ENCODE results near the gene UNK. TPM values are rescaled to one million over a fixed set of nuclear protein-coding genes. Genes with fewer than 3 reads are reported as not detected.
A peak's percentile ranks its signal among the peaks of the same experiment; 100 is the strongest.
"Not testable (repeated sequence)": the region's sequence is repeated elsewhere in the genome, so short reads cannot be mapped to it uniquely, and the experiment has no call there.

Gene UNK
- total RNA-seq, 6 donors from 2014 or later = 22.4 to 97.4 (median 31.4) TPM

DNA sequence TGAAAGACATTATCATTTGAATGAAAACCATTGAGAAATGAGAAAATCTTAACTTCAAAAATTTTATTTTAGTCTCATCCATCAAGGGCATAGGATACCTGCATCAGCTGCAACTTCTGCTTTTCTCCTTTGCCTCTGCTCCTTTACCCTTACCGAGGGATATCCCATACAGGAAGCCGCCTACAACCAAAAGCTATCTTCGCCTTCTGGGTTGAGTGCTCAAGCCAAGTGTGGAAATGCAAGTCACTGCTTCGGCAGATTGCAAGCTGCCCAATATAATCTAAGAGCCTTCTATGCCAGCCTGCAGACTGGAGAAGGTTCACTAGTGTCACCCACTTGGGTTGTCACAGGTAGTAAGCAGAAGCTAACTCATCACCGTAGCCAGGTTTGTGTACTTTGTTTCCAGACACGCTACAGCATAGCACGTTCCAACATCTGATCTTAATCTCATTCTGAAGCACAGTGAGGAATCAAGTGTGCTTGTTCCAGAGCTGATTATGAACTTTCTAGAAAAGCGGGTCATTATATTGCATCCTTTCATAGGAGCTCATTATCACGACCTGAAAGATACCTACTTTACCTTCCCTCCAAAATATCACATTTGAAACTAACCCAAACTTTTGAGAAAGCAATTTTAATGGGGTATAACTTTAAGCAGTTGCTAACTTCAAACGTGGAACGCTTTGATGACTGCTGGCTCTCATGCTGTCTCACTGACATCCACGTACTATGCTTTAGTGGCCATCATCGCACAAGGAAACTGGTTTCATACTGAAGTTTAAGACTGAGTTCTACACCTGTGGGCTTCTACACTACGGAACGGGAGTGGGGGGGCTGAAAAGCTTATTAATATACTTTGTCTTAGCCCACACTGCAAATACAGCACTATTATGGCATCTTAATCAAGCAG, 8.0 kb upstream of the UNK start:
- TF ChIP-seq EP300 (IDR thresholded peaks at IDR 0.05) = no peak
- TF ChIP-seq POLR2AphosphoS5 (IDR thresholded peaks at IDR 0.05) = peak in 1 of 2 donors; percentile 70
- TF ChIP-seq, protein P1, sequence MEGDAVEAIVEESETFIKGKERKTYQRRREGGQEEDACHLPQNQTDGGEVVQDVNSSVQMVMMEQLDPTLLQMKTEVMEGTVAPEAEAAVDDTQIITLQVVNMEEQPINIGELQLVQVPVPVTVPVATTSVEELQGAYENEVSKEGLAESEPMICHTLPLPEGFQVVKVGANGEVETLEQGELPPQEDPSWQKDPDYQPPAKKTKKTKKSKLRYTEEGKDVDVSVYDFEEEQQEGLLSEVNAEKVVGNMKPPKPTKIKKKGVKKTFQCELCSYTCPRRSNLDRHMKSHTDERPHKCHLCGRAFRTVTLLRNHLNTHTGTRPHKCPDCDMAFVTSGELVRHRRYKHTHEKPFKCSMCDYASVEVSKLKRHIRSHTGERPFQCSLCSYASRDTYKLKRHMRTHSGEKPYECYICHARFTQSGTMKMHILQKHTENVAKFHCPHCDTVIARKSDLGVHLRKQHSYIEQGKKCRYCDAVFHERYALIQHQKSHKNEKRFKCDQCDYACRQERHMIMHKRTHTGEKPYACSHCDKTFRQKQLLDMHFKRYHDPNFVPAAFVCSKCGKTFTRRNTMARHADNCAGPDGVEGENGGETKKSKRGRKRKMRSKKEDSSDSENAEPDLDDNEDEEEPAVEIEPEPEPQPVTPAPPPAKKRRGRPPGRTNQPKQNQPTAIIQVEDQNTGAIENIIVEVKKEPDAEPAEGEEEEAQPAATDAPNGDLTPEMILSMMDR (IDR thresholded peaks at IDR 0.05) = no peak
- TF ChIP-seq POLR2A (IDR thresholded peaks at IDR 0.05) = peak in 1 of 4 donors; percentile 5
- H3K4me1 ChIP-seq = peaks cover 25 to 43% (median 31%) of the 10 kb centered on the region in 4 donors
- H3K9me3 ChIP-seq = no peaks in the 10 kb centered on the region
- peak overlapping the region; percentile 89 to 97 (median 90) for H3K4me3 ChIP-seq
- H3K27ac ChIP-seq = peak overlapping the region in 3 of 4 donors; percentile 60 to 99 (median 99)
- no peak for ATAC-seq (ENCODE audit: low FRiP score in 2 of 2)
- H3K36me3 ChIP-seq = peaks cover 11 to 52% (median 20%) of the 10 kb centered on the region in 4 donors
- DNase-seq = no peak
- 28 to 34% methylated on average over 15 of the region's 15 CpGs for WGBS, 2 donors
- H3K27me3 ChIP-seq = no peaks in the 10 kb centered on the region

DNA sequence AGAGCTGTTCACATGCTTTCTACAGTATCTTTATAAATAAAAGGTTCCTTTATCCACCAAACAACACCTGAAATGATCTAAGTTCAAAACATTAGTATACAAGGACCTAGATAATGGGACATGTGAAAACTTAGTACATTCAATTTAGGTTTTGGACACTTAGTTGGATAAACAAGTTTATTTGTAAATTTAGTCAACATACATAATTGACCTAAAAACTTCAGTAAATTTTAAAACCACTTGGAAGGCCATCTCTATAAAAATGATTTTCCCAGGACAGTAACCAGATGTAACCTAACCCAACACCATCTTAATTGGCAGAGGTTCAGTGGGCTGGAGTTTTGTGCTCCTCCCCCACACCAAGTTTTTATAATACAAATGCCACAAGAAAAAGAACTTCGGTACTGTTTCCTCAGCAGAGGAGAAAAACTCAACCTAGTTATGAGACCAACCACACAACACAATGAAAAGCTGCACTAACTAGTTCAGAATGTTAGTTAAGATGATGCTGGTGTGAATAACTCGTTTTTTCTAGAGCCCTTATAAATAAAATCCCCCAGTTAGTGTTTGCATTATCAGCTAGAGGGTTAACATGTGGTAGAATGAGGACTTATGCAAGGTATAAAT, 7.2 kb upstream of the UNK start:
- TF ChIP-seq EP300 (IDR thresholded peaks at IDR 0.05) (no peak), POLR2A (IDR thresholded peaks at IDR 0.05) (no peak), POLR2AphosphoS5 (IDR thresholded peaks at IDR 0.05) (no peak)
- H3K36me3 ChIP-seq = peaks cover 11 to 52% (median 20%) of the 10 kb centered on the region in 4 donors

DNA sequence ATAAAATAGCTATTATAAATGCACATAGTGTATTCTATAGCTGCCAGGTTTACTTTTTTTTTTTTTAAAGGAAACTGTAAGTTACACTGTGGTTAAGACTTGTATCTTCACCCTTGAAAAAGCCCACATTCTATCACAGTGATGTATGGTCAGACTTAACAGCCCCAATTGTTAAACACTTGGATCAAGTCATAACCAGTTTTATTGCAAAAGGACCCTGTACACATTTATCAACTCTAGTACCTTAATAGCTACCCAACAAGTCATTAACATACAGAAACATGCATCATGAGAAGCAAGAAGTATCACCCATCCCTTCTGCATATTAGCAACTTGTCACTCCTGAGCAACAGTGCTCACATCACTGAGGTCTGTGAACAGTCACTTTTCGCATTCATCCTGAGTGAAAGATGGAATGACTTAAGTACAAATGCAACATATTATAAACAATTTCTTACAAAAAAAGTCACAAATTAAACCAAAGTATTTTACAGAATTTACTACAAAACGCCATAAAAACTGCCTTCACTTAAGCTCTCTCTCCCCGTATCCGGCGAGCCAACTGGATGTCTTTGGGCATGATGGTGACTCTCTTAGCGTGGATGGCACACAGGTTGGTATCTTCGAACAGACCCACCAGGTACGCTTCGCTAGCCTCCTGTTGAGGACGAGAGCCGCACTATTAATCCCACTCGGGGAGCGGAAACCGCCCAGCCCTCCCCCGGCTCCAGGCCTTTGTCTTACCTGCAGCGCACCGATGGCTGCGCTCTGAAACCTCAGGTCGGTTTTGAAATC, 6.3 kb upstream of the UNK start:
- Histone ChIP-seq H3K4me1 (peaks cover 28 to 50% (median 34%) of the 10 kb centered on the region in 4 donors), H3K4me3 (peak overlapping the region; percentile 89 to 97 (median 90)), H3K27ac (peak overlapping the region; percentile 95 to 99 (median 99)), H3K36me3 (peaks cover 11 to 52% (median 20%) of the 10 kb centered on the region in 4 donors)
- WGBS, 2 donors = 0 to 2% methylated on average over 9 to 19 of the region's 19 CpGs
- H3K9me3 ChIP-seq; ATAC-seq (ENCODE audit: low FRiP score in 2 of 2); DNase-seq; H3K27me3 ChIP-seq: not testable (repeated sequence)

More for the DNA sequence above, 7.2 kb upstream of the UNK start:
- DNase-seq (no peak), ATAC-seq (ENCODE audit: low FRiP score in 2 of 2) (no peak)
- Histone ChIP-seq H3K4me3 (peak overlapping the region; percentile 89 to 97 (median 90)), H3K9me3 (no peaks in the 10 kb centered on the region), H3K27ac (peak overlapping the region in 3 of 4 donors; percentile 60 to 99 (median 99)), H3K4me1 (peaks cover 25 to 43% (median 31%) of the 10 kb centered on the region in 4 donors), H3K27me3 (no peaks in the 10 kb centered on the region)
- 0 to 10% methylated on average over 2 of the region's 2 CpGs for WGBS, 2 donors

DNA sequence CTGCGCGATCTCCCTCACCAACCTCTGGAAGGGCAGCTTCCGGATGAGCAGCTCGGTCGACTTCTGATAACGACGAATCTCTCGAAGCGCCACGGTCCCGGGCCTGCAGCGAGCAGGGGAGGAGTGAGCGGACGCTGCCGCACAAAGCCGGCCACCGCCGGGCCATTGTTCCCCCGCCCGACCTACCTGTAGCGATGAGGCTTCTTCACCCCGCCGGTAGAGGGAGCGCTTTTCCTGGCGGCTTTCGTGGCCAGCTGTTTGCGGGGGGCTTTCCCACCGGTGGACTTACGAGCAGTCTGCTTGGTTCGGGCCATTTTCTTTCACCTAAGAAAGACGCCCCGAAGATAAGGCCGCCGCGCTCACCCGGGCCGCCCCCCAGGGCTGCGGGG, 5.8 kb upstream of the UNK start:
- 1% methylated on average over 17 to 33 of the region's 38 CpGs for WGBS, 2 donors
- peaks cover 11 to 52% (median 20%) of the 10 kb centered on the region in 4 donors for H3K36me3 ChIP-seq
- peak in 1 of 2 donors; percentile 0 for ATAC-seq (ENCODE audit: low FRiP score in 2 of 2)

More for the DNA sequence above, 5.8 kb upstream of the UNK start:
- Histone ChIP-seq H3K27ac (peak overlapping the region; percentile 95 to 99 (median 99)), H3K9me3 (no peaks in the 10 kb centered on the region), H3K4me1 (peaks cover 33 to 56% (median 40%) of the 10 kb centered on the region in 4 donors), H3K4me3 (peak overlapping the region; percentile 89 to 97 (median 90)), H3K27me3 (no peaks in the 10 kb centered on the region)
- TF ChIP-seq, protein P1 (IDR thresholded peaks at IDR 0.05) = peak; percentile 38 to 77 (median 66)
- no peak for TF ChIP-seq POLR2AphosphoS5 (IDR thresholded peaks at IDR 0.05)
- DNase-seq = peak in 1 of 2 donors; percentile 57

All from upper lobe of left lung (tissue), 6 donors.